Measurements from ENCODE around the gene IFT22. TPM values are rescaled to one million over a fixed set of nuclear protein-coding genes. Genes with fewer than 3 reads are reported as not detected.

IFT22 gene
- total and polyA plus RNA-seq, 2 of the 4 experiments (the other 2 are of a cell fraction): 29.3 to 34.1 TPM

DNA sequence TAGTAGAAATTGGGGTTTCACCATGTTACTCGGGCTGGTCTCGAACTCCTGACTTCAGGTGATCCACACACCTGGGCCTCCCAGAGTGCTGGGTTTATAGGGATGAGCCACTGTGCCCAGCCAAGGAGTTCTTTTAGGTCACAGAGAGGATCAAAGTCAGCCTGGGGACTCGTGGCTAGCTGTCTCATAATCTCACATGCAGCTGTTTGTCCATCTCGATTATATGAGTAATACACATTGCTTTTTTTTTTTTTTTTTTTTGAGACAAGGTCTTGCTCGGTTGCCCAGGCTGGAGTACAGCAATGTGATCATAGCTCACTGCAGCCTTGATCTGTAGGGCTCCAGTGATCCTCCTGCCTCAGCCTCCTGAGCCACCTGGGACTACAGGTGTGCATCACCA is 2.2 kb downstream of the IFT22 start:
- POLR2A ChIA-PET (ENCODE audit: unreplicated experiment): no interaction called here

More for the DNA sequence above, 2.2 kb downstream of the IFT22 start:
- no peak overlapping the region for H3K27ac ChIP-seq (ENCODE audit: insufficient read depth, low read length)
- dilution Hi-C loops (cut with HindIII; ENCODE audit: low sequenced_read_pairs, unreplicated experiment) (no loop called here), in situ Hi-C loops (cut with MboI; ENCODE audit: low sequenced_read_pairs) (no loop called here), intact Hi-C loops (cut with micrococcal nuclease) (no loop called here)
- no peak overlapping the region for H2BK5ac ChIP-seq (ENCODE audit: low read depth, low read length, poor library complexity, severe bottlenecking)
- no peaks in the 10 kb centered on the region for H3K27me3 ChIP-seq (ENCODE audit: control insufficient read depth, insufficient read depth, low read length)
- H3K4me1 ChIP-seq (ENCODE audit: control insufficient read depth, insufficient read depth, low read length): no peaks in the 10 kb centered on the region
- H3K9ac ChIP-seq (ENCODE audit: low read depth, low read length): no peak overlapping the region
- no peak overlapping the region for H3K4me3 ChIP-seq (ENCODE audit: insufficient read depth, low read depth, low read length)
- H3K79me1 ChIP-seq (ENCODE audit: low read depth in 1 of 2, low read length in 2 of 2): peaks cover 0 to 16% of the 10 kb centered on the region in 2 experiments; a peak in 1 of 4 replicates
- no peak overlapping the region for H3K4me2 ChIP-seq (ENCODE audit: low read depth, low read length)
- no peak overlapping the region for H3K23ac ChIP-seq (ENCODE audit: low read depth, low read length)
- no peak overlapping the region for H3K18ac ChIP-seq (ENCODE audit: low read depth, low read length)
- no peak overlapping the region for H2BK15ac ChIP-seq (ENCODE audit: low read depth, low read length)
- no peak overlapping the region for H4K5ac ChIP-seq (ENCODE audit: low read depth, low read length)
- peaks cover 5% of the 10 kb centered on the region for H3K36me3 ChIP-seq (ENCODE audit: control insufficient read depth, insufficient read depth, low read length)
- H2BK20ac ChIP-seq (ENCODE audit: low read depth, low read length): no peak overlapping the region
- H4K8ac ChIP-seq (ENCODE audit: low read depth in 2 of 2, low read length in 2 of 2): no peak overlapping the region
- H3K9me1 ChIP-seq (ENCODE audit: insufficient read depth, low read length): peaks cover 3% of the 10 kb centered on the region
- no peak overlapping the region for H3K56ac ChIP-seq (ENCODE audit: extremely low read depth, insufficient read depth, low read length)
- no peak overlapping the region for H2AFZ ChIP-seq (replicated peaks; ENCODE audit: low read length, poor library complexity)
- CTCF ChIA-PET: no interaction called here
- no peaks in the 10 kb centered on the region for H4K20me1 ChIP-seq (ENCODE audit: insufficient read depth, low read length)
- H2AK5ac ChIP-seq (ENCODE audit: low read depth, low read length): no peak overlapping the region
- no CpG with 5 or more reads among the region's 5 CpGs for WGBS, 2 experiments (ENCODE audit: extremely low coverage in 2 of 2, insufficient read length in 1 of 2)
- H3K9me3 ChIP-seq (ENCODE audit: control insufficient read depth, insufficient read depth, low read length): no peaks in the 10 kb centered on the region
- ATAC-seq (ENCODE audit: low read depth) (no peak), DNase-seq (no peak)
- no peak for TF ChIP-seq POLR2A (IDR thresholded peaks at IDR 0.05; ENCODE audit: low read depth, low read length)
- no peak for TF ChIP-seq ELK1 (IDR thresholded peaks at IDR 0.05; ENCODE audit: borderline replicate concordance, low read depth, low read length)
- no peak for TF ChIP-seq NFE2L2 (IDR thresholded peaks at IDR 0.05; ENCODE audit: low read depth, low read length)
- no peak for TF ChIP-seq CEBPB (IDR thresholded peaks at IDR 0.05; ENCODE audit: low read depth, low read length)
- no peak for TF ChIP-seq RFX5 (IDR thresholded peaks at IDR 0.05; ENCODE audit: low read depth, low read length)
- TF ChIP-seq, protein P1, sequence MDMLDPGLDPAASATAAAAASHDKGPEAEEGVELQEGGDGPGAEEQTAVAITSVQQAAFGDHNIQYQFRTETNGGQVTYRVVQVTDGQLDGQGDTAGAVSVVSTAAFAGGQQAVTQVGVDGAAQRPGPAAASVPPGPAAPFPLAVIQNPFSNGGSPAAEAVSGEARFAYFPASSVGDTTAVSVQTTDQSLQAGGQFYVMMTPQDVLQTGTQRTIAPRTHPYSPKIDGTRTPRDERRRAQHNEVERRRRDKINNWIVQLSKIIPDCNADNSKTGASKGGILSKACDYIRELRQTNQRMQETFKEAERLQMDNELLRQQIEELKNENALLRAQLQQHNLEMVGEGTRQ (IDR thresholded peaks at IDR 0.05; ENCODE audit: low read depth, low read length): no peak
- TF ChIP-seq MAZ (IDR thresholded peaks at IDR 0.05; ENCODE audit: borderline replicate concordance, low read depth, low read length): no peak
- TF ChIP-seq MXI1 (IDR thresholded peaks at IDR 0.05; ENCODE audit: borderline replicate concordance, low read depth, low read length): no peak
- no peak for TF ChIP-seq BHLHE40 (IDR thresholded peaks at IDR 0.05; ENCODE audit: low read depth, low read length)
- no peak for TF ChIP-seq RCOR1 (IDR thresholded peaks at IDR 0.05; ENCODE audit: insufficient replicate concordance, low read length)
- TF ChIP-seq FOS (IDR thresholded peaks at IDR 0.05; ENCODE audit: low read depth, low read length): no peak
- TF ChIP-seq MAFK (IDR thresholded peaks at IDR 0.05; ENCODE audit: low read depth, low read length): no peak
- TF ChIP-seq, protein P2, sequence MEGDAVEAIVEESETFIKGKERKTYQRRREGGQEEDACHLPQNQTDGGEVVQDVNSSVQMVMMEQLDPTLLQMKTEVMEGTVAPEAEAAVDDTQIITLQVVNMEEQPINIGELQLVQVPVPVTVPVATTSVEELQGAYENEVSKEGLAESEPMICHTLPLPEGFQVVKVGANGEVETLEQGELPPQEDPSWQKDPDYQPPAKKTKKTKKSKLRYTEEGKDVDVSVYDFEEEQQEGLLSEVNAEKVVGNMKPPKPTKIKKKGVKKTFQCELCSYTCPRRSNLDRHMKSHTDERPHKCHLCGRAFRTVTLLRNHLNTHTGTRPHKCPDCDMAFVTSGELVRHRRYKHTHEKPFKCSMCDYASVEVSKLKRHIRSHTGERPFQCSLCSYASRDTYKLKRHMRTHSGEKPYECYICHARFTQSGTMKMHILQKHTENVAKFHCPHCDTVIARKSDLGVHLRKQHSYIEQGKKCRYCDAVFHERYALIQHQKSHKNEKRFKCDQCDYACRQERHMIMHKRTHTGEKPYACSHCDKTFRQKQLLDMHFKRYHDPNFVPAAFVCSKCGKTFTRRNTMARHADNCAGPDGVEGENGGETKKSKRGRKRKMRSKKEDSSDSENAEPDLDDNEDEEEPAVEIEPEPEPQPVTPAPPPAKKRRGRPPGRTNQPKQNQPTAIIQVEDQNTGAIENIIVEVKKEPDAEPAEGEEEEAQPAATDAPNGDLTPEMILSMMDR (conservative IDR thresholded peaks at IDR 0.05; ENCODE audit: low read depth, low read length): no peak
- no peak for TF ChIP-seq RAD21 (IDR thresholded peaks at IDR 0.05; ENCODE audit: low read length)
- no peak for TF ChIP-seq SMC3 (IDR thresholded peaks at IDR 0.05; ENCODE audit: low read depth, low read length)
- no peak for TF ChIP-seq CHD1 (IDR thresholded peaks at IDR 0.05; ENCODE audit: low read depth, low read length)
- no TSS peak for BruUV-seq (replicated peaks)
- no peak overlapping the region for H2BK120ac ChIP-seq (ENCODE audit: low read depth, low read length)
- no peak overlapping the region for H3K4ac ChIP-seq (ENCODE audit: low read depth, low read length)
- H2AK9ac ChIP-seq (replicated peaks; ENCODE audit: low read depth, low read length, poor library complexity): no peak overlapping the region
- H3K14ac ChIP-seq (replicated peaks; ENCODE audit: low read depth, low read length): no peak overlapping the region
- H4K91ac ChIP-seq (ENCODE audit: insufficient read depth, low read depth, low read length): no peak overlapping the region
